ENCODE data around the gene PKN1. TPM values are rescaled to one million over a fixed set of nuclear protein-coding genes. Genes with fewer than 3 reads are reported as not detected.

Gene PKN1
- polyA plus RNA-seq, 1 donor (not counting 4 experiments of a cell fraction or from before 2014, with no cell fraction given): 0.62 TPM

DNA sequence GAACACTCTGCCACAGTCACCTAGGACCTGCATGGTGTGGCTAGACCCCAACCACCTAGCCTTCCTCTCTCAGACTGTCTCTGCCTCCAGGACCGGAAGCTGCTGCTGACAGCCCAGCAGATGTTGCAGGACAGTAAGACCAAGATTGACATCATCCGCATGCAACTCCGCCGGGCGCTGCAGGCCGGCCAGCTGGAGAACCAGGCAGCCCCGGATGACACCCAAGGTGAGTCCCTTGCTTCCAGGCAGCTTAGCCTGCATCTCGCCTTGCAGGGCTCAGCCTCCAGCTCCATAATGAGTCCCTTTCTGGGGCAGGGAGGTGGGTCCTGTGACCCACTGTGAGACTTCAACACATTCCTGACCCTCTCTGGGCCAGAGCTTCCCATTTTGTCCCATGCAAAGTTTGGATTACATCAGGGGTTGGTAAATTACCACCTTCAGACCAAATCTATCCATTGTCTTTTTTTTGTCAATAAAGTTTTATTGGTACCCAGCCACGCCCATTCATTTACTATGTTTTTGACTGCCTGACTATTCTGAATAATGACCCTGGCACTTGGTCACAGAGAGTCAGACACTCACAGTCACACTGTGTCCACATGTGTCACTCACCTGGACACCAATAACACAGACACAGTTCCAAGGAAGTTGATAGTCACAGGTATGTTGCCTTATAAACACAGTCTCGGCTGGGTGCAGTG, 13.4 kb downstream of the PKN1 start:
- H3K27ac ChIP-seq (ENCODE audit: control insufficient read depth, insufficient read depth, low read length): no peak overlapping the region
- H3K4me2 ChIP-seq (ENCODE audit: control insufficient read depth, extremely low read depth, insufficient read depth, low read depth, low read length): no peak overlapping the region
- H3K4me1 ChIP-seq (ENCODE audit: control insufficient read depth, extremely low read depth, insufficient read depth, low read length): no peaks in the 10 kb centered on the region
- H3K27me3 ChIP-seq (ENCODE audit: control insufficient read depth, extremely low read depth, insufficient read depth, low read length): no peaks in the 10 kb centered on the region
- no peak overlapping the region for H3K9ac ChIP-seq (ENCODE audit: control insufficient read depth, extremely low read depth, insufficient read depth, low read length)
- H3K9me1 ChIP-seq (ENCODE audit: control insufficient read depth, extremely low read depth, insufficient read depth, low read length): no peaks in the 10 kb centered on the region
- no peaks in the 10 kb centered on the region for H3K9me3 ChIP-seq (ENCODE audit: control insufficient read depth, low read depth, low read length)
- dilution Hi-C loops (cut with MboI; ENCODE audit: extremely low pct_ligation_motif_present, low sequenced_read_pairs): no loop called here
- FAIRE-seq (no peak), DNase-seq (ENCODE audit: low read depth, low spot score) (no peak)
- H3K4me3 ChIP-seq (ENCODE audit: control insufficient read depth in 2 of 3, extremely low read depth in 1 of 3, insufficient read depth in 2 of 3, low read depth in 1 of 3, low read length in 3 of 3): no peak overlapping the region
- no peak overlapping the region for H2AFZ ChIP-seq (ENCODE audit: control insufficient read depth, low read length)
- H4K20me1 ChIP-seq (ENCODE audit: control insufficient read depth, extremely low read depth, insufficient read depth, low read length): no peaks in the 10 kb centered on the region
- H3K79me2 ChIP-seq (ENCODE audit: control insufficient read depth, insufficient read depth, low read length): no peaks in the 10 kb centered on the region
- TF ChIP-seq EZH2 (IDR thresholded peaks at IDR 0.05; ENCODE audit: low read length): no peak
- TF ChIP-seq, protein P1, sequence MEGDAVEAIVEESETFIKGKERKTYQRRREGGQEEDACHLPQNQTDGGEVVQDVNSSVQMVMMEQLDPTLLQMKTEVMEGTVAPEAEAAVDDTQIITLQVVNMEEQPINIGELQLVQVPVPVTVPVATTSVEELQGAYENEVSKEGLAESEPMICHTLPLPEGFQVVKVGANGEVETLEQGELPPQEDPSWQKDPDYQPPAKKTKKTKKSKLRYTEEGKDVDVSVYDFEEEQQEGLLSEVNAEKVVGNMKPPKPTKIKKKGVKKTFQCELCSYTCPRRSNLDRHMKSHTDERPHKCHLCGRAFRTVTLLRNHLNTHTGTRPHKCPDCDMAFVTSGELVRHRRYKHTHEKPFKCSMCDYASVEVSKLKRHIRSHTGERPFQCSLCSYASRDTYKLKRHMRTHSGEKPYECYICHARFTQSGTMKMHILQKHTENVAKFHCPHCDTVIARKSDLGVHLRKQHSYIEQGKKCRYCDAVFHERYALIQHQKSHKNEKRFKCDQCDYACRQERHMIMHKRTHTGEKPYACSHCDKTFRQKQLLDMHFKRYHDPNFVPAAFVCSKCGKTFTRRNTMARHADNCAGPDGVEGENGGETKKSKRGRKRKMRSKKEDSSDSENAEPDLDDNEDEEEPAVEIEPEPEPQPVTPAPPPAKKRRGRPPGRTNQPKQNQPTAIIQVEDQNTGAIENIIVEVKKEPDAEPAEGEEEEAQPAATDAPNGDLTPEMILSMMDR (optimal IDR thresholded peaks at IDR 0.05 in 1 of 3, IDR thresholded peaks at IDR 0.05 in 1 of 3, conservative IDR thresholded peaks at IDR 0.05 in 1 of 3; ENCODE audit: extremely low read depth in 1 of 3, insufficient read depth in 2 of 3, low read length in 3 of 3): no peak
- H3K36me3 ChIP-seq (ENCODE audit: control insufficient read depth in 2 of 2, extremely low read depth in 1 of 2, insufficient read depth in 2 of 2, low read length in 2 of 2): no peaks in the 10 kb centered on the region

DNA sequence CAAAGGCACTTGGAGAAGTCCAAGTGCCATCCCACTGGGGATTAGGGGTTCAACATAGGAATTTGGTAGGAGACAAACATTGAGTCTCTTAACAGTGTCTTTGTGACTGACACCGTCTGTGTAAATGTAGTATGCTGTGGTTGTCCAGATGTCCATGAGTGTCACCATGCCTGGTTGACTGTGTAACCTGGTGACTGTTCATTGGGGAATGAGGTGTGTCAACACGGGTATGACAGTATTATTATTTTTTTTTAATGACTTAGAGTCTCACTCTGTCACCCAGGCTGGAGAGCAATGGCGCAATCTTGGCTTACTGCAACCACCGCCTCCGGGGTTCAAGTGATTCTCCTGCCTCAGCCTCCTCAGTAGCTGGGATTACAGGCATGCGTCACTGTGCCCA, 16.2 kb downstream of the PKN1 start:
- dilution Hi-C loops (cut with MboI; ENCODE audit: extremely low pct_ligation_motif_present, low sequenced_read_pairs): no loop called here
- no peak overlapping the region for H3K9ac ChIP-seq (ENCODE audit: control insufficient read depth, extremely low read depth, insufficient read depth, low read length)
- no peak for FAIRE-seq

More for the DNA sequence above, 16.2 kb downstream of the PKN1 start:
- Histone ChIP-seq H4K20me1 (ENCODE audit: control insufficient read depth, extremely low read depth, insufficient read depth, low read length) (no peaks in the 10 kb centered on the region), H3K36me3 (ENCODE audit: control insufficient read depth in 2 of 2, extremely low read depth in 1 of 2, insufficient read depth in 2 of 2, low read length in 2 of 2) (no peaks in the 10 kb centered on the region), H3K4me2 (ENCODE audit: control insufficient read depth, extremely low read depth, insufficient read depth, low read depth, low read length) (no peak overlapping the region), H3K4me1 (ENCODE audit: control insufficient read depth, extremely low read depth, insufficient read depth, low read length) (no peaks in the 10 kb centered on the region), H3K27me3 (ENCODE audit: control insufficient read depth, extremely low read depth, insufficient read depth, low read length) (no peaks in the 10 kb centered on the region), H3K79me2 (ENCODE audit: control insufficient read depth, insufficient read depth, low read length) (no peaks in the 10 kb centered on the region), H3K9me3 (ENCODE audit: control insufficient read depth, low read depth, low read length) (no peaks in the 10 kb centered on the region), H3K9me1 (ENCODE audit: control insufficient read depth, extremely low read depth, insufficient read depth, low read length) (no peaks in the 10 kb centered on the region), H3K27ac (ENCODE audit: control insufficient read depth, insufficient read depth, low read length) (no peak overlapping the region), H2AFZ (ENCODE audit: control insufficient read depth, low read length) (no peak overlapping the region), H3K4me3 (ENCODE audit: control insufficient read depth in 2 of 3, extremely low read depth in 1 of 3, insufficient read depth in 2 of 3, low read depth in 1 of 3, low read length in 3 of 3) (no peak overlapping the region)
- TF ChIP-seq EZH2 (IDR thresholded peaks at IDR 0.05; ENCODE audit: low read length): no peak
- TF ChIP-seq, protein P1 (optimal IDR thresholded peaks at IDR 0.05 in 1 of 3, IDR thresholded peaks at IDR 0.05 in 1 of 3, conservative IDR thresholded peaks at IDR 0.05 in 1 of 3; ENCODE audit: extremely low read depth in 1 of 3, insufficient read depth in 2 of 3, low read length in 3 of 3): no peak
- DNase-seq (ENCODE audit: low read depth, low spot score): no peak
